ENCODE data around the gene TAC4. TPM values are rescaled to one million over a fixed set of nuclear protein-coding genes. Genes with fewer than 3 reads are reported as not detected.
A peak's percentile ranks its signal among the peaks of the same experiment; 100 is the strongest.

The TAC4 gene
- total RNA-seq, 1 experiment from 2014 or later: not detected

DNA sequence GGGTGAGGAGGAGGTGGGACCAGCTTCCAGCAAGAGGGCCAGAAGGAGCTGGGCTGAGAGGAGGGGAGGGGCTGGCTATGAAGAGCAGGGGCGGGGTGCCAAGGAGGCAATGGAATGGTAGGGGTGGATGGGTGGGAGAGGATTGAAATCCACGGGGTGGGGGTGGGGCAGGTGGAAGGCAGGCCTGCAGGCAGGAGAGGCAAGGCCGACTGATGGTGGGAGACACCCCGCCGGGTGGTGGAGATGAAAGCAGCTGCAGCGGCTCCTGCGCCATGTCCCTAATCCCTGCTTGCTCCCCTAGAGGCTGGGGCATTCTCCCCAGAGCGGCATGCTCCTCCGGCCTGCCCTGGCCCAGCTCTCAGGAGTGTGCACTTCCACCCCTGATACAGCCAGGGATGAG, 27.8 kb upstream of the TAC4 start:
- no peak for DNase-seq (ENCODE audit: low spot score)
- in situ Hi-C loops (cut with HindIII; ENCODE audit: low sequenced_read_pairs): no loop called here

DNA sequence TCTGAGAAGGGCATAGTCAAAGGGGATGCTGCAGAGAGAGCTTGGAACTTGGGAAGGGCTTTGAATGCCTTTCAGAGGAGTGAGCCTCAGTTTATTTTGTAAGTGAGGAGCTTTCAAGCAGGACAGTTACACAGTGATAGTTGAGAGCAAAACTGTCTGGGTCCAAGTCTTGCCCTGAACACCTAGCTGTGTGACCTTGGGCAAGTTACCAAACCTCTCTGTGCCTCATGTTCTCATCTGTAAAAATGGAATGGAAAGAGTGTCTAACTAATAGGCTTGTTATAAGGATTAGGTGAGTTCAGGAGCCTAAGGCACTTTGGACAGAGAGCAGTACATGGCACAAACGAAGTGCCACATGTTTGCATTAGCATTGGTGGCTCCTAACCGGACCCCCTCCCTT, 27.0 kb upstream of the TAC4 start:
- no peak for DNase-seq (ENCODE audit: low spot score)
- in situ Hi-C loops (cut with HindIII; ENCODE audit: low sequenced_read_pairs): no loop called here

- in situ Hi-C loops (cut with HindIII; ENCODE audit: low sequenced_read_pairs): no loop called here
These were observed 26.1 kb upstream of the TAC4 start for GRCh38 chr17:49873926-49874325.

DNA sequence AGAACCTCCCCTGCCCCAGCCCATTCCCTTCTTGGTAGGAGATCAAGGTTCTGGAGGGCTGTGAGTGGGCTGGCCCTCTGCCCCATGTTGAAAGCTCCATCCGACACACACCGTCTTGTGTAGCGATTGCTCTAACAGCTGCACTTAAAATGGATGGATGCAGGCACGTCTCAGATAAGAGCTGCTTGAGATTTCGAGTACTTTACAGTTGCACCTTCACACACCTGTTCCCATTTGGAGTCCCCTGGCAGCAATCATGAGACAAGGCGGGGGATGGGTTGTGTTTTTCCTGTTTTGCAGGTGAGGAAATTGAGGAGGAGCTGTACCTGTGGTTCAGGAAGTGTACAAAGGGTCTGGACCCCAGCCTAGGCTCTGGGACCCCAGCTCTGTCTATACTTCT, 25.6 kb upstream of the TAC4 start:
- in situ Hi-C loops (cut with HindIII; ENCODE audit: low sequenced_read_pairs): no loop called here
- DNase-seq (ENCODE audit: low spot score): no peak

More at GRCh38 chr17:49873926-49874325, 26.1 kb upstream of the TAC4 start:
- no peak for DNase-seq (ENCODE audit: low spot score)

DNA sequence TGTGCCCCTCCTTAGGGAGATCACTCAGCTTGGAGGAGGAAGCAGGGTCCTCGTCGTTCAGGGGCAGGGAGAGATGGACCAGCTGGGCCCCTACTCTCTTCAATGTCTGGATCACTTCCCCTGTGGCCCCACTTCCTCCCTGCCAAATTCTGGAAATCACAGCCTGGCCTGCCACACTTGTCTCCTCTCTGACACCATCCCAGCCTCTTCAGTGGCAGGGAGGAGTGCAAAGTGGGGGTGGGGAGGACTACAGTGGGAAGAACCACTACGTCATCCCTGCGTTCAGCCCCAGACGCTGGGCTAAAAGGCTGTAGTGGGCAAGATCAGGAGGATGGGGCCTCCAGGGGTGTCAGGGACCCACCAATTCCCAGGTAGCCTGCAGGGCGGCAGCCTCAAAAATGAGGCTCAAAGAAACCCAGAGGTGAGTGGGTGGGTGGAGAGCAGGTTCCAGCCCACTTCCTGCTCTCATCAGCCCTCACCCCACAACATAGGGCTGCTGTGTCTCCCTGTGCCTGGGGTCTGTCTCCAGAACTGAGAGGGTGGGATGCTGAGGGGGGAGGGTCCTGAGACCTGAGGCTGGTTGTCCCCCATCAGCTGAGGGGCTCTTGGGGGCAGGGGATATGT, 25.0 kb upstream of the TAC4 start:
- no peak for DNase-seq (ENCODE audit: low spot score)
- in situ Hi-C loops (cut with HindIII; ENCODE audit: low sequenced_read_pairs): no loop called here

DNA sequence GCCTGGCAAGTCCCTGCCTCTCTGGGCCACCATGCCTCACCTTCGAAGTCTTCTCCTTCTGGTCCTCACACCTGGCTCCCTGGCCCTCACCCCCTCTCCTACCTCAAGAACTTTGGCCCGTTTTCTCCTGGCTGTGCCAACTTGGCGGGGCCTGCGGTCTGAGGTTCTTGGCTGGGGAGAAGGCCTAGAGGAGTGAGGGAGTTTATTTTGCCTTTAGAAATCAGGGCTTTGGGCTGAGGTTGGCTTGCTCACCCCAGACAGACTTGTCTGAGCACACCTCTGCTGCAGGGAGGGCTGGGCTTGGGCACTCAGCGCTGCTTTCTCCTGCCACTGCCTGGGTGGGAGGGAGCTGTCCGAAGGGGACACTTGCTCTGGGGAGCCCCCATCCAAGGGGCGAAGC, 23.3 kb upstream of the TAC4 start:
- no peak for DNase-seq (ENCODE audit: low spot score)
- in situ Hi-C loops (cut with HindIII; ENCODE audit: low sequenced_read_pairs): no loop called here

DNA sequence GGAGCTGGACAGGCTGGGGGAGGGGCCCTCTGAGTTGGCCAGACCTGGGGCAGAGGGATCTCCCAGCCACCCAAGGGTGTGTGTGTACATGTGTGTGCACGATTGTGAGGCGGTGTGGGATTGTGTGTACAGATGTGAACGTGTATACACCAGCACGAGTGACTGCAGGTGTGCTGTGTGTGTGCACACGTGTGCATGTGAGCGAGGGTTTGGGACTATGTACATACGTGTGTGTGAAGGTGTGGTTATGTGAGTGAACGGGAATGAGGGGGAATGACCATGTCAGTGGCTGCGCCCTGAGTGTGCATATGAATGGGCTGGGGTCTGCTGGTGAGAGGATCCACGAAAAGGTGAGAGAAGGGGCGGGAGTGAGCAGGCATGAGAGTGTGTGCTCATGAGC, 22.4 kb upstream of the TAC4 start:
- in situ Hi-C loops (cut with HindIII; ENCODE audit: low sequenced_read_pairs): no loop called here
- DNase-seq (ENCODE audit: low spot score): no peak

DNA sequence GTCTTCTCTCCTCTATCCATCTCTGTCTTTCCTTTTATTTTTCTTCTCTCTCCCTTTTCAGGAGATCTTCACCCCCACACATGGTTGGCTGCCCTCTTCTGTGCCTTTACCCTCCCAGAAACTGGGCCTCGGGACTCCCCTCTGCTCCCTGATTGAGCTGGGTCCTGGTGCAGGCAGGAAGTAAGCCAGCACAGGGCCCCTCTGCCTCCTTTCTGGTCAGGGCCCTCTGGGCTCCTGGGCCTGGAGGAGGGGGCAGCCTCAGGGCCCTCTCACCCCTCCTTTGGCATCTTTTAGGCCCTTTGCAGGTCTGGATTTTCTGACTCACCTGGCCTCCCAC, 21.1 kb upstream of the TAC4 start:
- in situ Hi-C loops (cut with HindIII; ENCODE audit: low sequenced_read_pairs): no loop called here
- no peak for DNase-seq (ENCODE audit: low spot score)

DNA sequence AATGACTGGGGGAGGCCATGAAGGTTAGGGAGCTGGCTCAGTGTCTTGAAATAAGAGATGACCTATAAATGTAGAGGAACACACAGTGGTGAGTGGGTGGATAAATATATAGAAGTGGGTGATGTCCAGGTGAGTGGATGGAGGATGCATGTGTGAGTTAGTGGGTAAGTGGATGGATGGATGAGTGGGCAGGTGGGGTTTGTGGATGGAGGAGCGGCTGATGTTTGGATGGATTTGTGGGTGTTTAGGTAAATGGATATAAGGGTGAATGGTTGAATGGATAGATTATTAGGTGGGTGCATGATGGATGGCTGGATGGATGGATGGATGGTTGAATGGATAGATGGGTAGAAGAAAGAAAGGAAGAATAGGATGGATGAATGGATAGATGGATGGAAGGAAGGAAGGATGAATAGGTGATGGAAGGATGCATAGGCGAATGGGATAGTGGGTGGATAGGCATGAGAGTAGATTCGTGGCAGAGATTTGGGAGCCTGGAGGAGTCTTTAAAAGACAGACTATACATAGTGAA, 19.1 kb upstream of the TAC4 start:
- in situ Hi-C loops (cut with HindIII; ENCODE audit: low sequenced_read_pairs): no loop called here

GRCh38 chr17:49866019-49866380, 18.1 kb upstream of the TAC4 start:
- in situ Hi-C loops (cut with HindIII; ENCODE audit: low sequenced_read_pairs): no loop called here
- DNase-seq (ENCODE audit: low spot score): no peak

More for the DNA sequence above, 19.1 kb upstream of the TAC4 start:
- DNase-seq (ENCODE audit: low spot score): no peak

DNA sequence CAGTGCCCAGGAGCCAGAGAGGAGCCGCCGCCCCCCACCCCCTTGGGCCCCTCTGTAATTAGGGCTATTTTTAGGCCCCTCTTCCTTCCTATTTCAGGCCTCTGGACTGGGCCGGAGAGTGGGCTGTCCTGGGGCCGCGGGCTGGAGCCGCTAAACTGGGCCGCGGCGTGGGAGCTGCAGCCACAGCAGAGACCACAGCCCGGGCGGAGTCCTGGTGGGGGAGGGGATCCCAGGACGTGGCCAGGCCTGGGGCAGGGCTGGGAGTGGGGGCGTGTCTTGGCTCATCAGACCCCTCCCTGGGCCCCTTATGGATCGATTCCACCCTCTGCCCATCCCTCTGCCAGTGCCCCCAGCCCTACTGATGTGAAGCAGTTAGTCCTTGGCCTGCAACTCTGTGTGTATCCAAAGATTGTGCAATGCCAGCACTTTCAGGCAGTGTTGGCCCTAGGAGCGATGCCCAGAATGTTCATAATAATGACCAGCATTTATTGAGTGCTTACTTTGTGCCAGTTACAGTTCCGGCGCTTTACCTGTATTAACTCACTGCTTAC, 15.0 kb upstream of the TAC4 start:
- DNase-seq (ENCODE audit: low spot score): no peak
- in situ Hi-C loops (cut with HindIII; ENCODE audit: low sequenced_read_pairs): no loop called here

- peak; percentile 78 for DNase-seq (ENCODE audit: low spot score)
- in situ Hi-C loops (cut with HindIII; ENCODE audit: low sequenced_read_pairs): no loop called here
These were observed 13.4 kb upstream of the TAC4 start for GRCh38 chr17:49861150-49861884.

- DNase-seq (ENCODE audit: low spot score): no peak
- in situ Hi-C loops (cut with HindIII; ENCODE audit: low sequenced_read_pairs): no loop called here
These were observed 12.4 kb upstream of the TAC4 start for GRCh38 chr17:49859991-49860953.

- DNase-seq (ENCODE audit: low spot score): peak; percentile 77
- in situ Hi-C loops (cut with HindIII; ENCODE audit: low sequenced_read_pairs): no loop called here
These were observed 10.9 kb upstream of the TAC4 start for GRCh38 chr17:49858796-49859195.

- in situ Hi-C loops (cut with HindIII; ENCODE audit: low sequenced_read_pairs): no loop called here
- no peak for DNase-seq (ENCODE audit: low spot score)
These were observed 6.3 kb upstream of the TAC4 start for GRCh38 chr17:49854126-49854525.

DNA sequence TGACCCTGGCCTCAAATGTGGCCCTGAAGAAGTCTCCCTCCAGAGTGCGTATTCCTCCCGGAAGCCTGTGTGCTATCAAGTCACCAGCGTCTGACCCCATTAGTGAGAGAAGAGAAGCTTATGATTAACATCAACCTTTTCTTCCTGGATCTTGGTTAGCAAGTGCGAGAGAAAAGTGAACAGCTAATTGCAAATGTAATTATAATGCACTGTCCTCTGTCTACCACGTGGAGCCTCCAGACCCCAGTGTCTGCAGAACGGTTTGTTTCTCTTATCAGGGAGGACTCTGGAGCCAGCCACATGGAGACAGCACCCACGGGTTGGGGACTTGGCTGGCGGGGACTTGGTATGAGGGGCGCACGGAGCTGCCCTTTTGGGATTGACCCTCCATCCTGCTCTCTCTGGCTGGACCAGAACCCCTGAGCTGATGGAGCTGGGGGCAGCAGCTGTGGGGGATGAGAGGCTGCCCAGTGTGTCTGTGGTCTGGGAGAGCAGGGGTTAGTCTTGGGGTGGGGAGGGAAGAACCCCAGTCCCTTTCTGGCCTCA, 5.7 kb upstream of the TAC4 start:
- DNase-seq (ENCODE audit: low spot score): no peak
- in situ Hi-C loops (cut with HindIII; ENCODE audit: low sequenced_read_pairs): no loop called here

DNA sequence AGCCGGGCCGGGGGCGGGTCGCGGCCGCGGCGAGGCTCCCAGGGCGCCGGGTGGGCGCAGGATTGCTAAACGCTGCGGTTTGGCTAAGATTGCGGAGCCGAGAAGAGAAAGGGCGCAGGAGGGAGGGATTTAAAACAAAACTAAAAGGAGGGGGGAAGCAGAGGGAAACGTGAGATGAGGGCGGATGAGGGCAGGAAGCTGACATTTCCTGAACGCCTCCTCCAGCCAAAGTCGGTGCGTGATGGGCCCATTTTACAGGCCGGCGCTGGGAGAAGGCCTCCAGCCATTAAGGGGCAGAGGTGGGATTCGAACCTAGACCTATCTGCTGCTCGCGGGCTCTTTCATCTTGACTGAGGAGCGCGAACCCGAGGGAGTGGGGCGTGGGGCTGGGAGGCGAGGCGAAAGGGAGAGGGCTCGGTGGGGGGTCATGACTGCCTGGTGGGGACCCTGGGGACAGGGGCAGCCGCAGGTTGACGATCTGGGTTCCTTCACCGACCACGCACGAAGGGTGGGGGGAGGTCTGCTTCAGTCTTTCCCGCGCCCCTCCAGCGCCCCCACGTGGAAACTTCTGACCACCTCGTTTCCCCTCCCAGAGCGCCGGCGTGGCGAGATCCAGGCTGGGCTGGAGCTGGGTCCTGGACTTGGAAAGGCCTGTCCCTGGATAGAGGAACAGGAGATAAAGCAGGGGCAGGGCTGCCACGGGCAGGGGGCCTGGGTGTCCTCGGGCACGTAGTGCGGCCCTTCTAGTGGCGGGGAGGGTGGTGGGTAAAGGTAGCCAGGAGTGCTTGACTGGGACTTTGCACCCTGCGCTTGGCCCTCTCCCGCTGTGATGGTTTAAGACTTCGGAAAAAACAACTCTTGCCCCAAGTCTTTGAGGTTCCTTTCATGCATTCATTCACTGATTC, 3.8 kb upstream of the TAC4 start:
- in situ Hi-C loops (cut with HindIII; ENCODE audit: low sequenced_read_pairs): no loop called here
- DNase-seq (ENCODE audit: low spot score): peak; percentile 50

DNA sequence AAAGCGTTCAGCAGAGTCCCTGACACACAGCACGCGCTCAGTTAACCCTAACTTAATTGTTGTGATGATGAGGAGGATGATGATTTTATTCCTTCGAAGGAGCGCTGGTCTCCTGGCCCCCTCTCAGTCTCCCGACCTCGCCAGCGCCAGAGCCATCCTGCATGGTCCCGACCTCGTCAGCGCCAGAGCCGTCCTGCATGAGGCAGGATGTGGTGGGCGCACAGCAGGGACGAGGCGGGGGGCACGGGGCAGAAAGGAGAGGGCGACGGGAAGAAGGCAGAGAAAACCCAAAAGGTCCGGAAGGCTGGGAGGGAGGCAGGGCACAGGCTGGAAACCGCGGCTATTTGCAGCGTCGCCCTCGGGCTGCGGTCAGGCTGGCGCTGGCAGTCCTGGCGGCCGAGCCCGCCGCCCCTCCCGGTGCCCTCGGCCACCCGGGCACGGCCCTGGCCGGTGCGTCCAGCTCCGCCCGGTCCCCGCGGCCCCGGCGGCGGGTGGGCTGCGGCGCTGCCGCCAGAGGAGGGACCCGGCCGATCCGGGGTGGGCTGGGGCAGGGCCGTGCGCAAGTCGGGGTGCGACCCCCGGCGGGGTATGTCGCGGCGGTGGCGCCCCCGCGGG, 3.0 kb upstream of the TAC4 start:
- in situ Hi-C loops (cut with HindIII; ENCODE audit: low sequenced_read_pairs): no loop called here

More for the DNA sequence above, 3.0 kb upstream of the TAC4 start:
- no peak for DNase-seq (ENCODE audit: low spot score)

Data from G401 (cell line).